MM.1S (cell line): Measurements from ENCODE around the gene IQCM.

Experiments
- DNase-seq: peaks from one replicate; pipeline ENCODE4 v3.0.0-alpha.2; 2015
- H2AFZ ChIP-seq: fragments of 300-600 bp; sonication (generic); 2 replicates; pipeline ENCODE4 v1.6.0; 2016; ENCODE audit warnings: antibody characterized with exemption, low read length
- H3F3A ChIP-seq: fragments of 300-600 bp; sonication (generic); 2 replicates; pipeline ENCODE4 v1.6.1; 2016; ENCODE audit warnings: mild to moderate bottlenecking, antibody characterized with exemption, low read length, moderate library complexity, mixed read lengths; ENCODE audit not compliant: insufficient read depth
- H3K27ac ChIP-seq: fragments of 300-600 bp; sonication (generic); 2 replicates; pipeline ENCODE4 v1.5.1; 2016; ENCODE audit warnings: mild to moderate bottlenecking, low read length
- H3K27me3 ChIP-seq: fragments of 300-600 bp; sonication (generic); replicated peaks from 2 replicates; pipeline ENCODE4 v1.6.0; 2016; ENCODE audit warnings: low read length; ENCODE audit not compliant: insufficient read depth
- H3K36me3 ChIP-seq: fragments of 300-600 bp; sonication (generic); replicated peaks from 2 replicates; pipeline ENCODE4 v1.6.1; 2016; ENCODE audit warnings: mild to moderate bottlenecking, low read length, mixed read lengths; ENCODE audit not compliant: insufficient read depth
- H3K4me1 ChIP-seq: fragments of 300-600 bp; sonication (generic); 2 replicates; pipeline ENCODE4 v1.6.1; 2016; ENCODE audit warnings: low read length, mixed read lengths
- H3K4me2 ChIP-seq: fragments of 300-600 bp; sonication (generic); 2 replicates; pipeline ENCODE4 v1.6.0; 2016; ENCODE audit warnings: low read depth, low read length
- H3K4me3 ChIP-seq: fragments of 300-600 bp; sonication (generic); 2 replicates; pipeline ENCODE4 v1.5.1; 2016; ENCODE audit warnings: low read length, mixed read lengths
- H3K79me2 ChIP-seq: fragments of 300-600 bp; sonication (generic); 2 replicates; pipeline ENCODE4 v1.6.1; 2016; ENCODE audit warnings: mixed run types, low read length, mixed read lengths
- H3K9ac ChIP-seq: fragments of 300-600 bp; sonication (generic); 2 replicates; pipeline ENCODE4 v1.6.1; 2016; ENCODE audit warnings: low read length, mixed read lengths
- H3K9me2 ChIP-seq: fragments of 300-600 bp; sonication (generic); replicated peaks from 2 replicates; pipeline ENCODE4 v1.6.1; 2016; ENCODE audit warnings: mild to moderate bottlenecking, low read length, mixed read lengths; ENCODE audit not compliant: insufficient read depth
- H3K9me3 ChIP-seq: fragments of 300-600 bp; sonication (generic); replicated peaks from 2 replicates; pipeline ENCODE4 v1.6.1; 2016; ENCODE audit warnings: mild to moderate bottlenecking, low read length, mixed read lengths; ENCODE audit not compliant: insufficient read depth
- H4K20me1 ChIP-seq: fragments of 300-600 bp; sonication (generic); 2 replicates; pipeline ENCODE4 v1.6.1; 2016; ENCODE audit warnings: mild to moderate bottlenecking, low read length, moderate library complexity, mixed read lengths; ENCODE audit not compliant: insufficient read depth
- EZH2 ChIP-seq: fragments of 300-600 bp; sonication (generic); optimal IDR thresholded peaks from 2 replicates; pipeline ENCODE3; 2017; ENCODE audit warnings: low read depth, mild to moderate bottlenecking, antibody characterized with exemption, low read length, mixed read lengths
- EZH2phosphoT487 ChIP-seq: fragments of 300-600 bp; sonication (generic); IDR thresholded peaks from 2 replicates; pipeline ENCODE4 v1.6.1; 2018; ENCODE audit warnings: antibody characterized with exemption, low read length
- TF ChIP-seq, protein P1 (sequence below): fragments of 300-600 bp; sonication (generic); IDR thresholded peaks from 2 replicates; pipeline ENCODE4 v1.5.1; 2016; ENCODE audit warnings: antibody characterized with exemption, low read length, mixed read lengths

Gene IQCM

GRCh38 chr4:149796381-149796780, 19.3 kb downstream of the IQCM start:
- H3K4me3 ChIP-seq, result no peak overlapping the region
- no peak overlapping the region for H2AFZ ChIP-seq
- H4K20me1 ChIP-seq, result no peaks in the 10 kb centered on the region
- no peaks in the 10 kb centered on the region for H3K36me3 ChIP-seq
- H3K79me2 ChIP-seq, result no peaks in the 10 kb centered on the region
- no peak for DNase-seq
- no peaks in the 10 kb centered on the region for H3K9me2 ChIP-seq
- H3K4me2 ChIP-seq, result no peak overlapping the region
- no peaks in the 10 kb centered on the region for H3K4me1 ChIP-seq
- no peak overlapping the region for H3K27ac ChIP-seq
- TF ChIP-seq EZH2phosphoT487, result no peak
- TF ChIP-seq, protein P1, sequence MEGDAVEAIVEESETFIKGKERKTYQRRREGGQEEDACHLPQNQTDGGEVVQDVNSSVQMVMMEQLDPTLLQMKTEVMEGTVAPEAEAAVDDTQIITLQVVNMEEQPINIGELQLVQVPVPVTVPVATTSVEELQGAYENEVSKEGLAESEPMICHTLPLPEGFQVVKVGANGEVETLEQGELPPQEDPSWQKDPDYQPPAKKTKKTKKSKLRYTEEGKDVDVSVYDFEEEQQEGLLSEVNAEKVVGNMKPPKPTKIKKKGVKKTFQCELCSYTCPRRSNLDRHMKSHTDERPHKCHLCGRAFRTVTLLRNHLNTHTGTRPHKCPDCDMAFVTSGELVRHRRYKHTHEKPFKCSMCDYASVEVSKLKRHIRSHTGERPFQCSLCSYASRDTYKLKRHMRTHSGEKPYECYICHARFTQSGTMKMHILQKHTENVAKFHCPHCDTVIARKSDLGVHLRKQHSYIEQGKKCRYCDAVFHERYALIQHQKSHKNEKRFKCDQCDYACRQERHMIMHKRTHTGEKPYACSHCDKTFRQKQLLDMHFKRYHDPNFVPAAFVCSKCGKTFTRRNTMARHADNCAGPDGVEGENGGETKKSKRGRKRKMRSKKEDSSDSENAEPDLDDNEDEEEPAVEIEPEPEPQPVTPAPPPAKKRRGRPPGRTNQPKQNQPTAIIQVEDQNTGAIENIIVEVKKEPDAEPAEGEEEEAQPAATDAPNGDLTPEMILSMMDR, result no peak
- no peak for TF ChIP-seq EZH2
- no peaks in the 10 kb centered on the region for H3K27me3 ChIP-seq
- no peaks in the 10 kb centered on the region for H3K9me3 ChIP-seq
- no peaks in the 10 kb centered on the region for H3F3A ChIP-seq
- no peak overlapping the region for H3K9ac ChIP-seq

DNA sequence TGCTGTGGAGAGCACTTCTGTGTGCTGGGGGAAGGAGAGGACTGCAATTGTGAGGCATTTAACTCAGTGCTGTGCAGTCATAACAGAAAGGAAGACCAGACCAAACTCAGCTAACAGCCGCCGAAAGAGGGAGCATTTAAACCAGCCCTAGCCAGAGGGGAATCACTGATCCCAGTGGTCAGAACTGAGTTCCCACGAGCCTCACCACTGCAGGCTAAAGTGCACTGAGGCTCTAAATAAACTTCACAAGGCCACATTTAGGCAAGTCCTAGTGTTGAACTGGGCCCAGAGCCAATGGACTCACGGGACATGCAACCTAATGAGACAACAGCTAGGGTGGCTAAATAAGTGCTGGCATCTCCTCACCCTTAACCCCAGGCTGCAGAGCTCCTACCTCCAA, 20.4 kb downstream of the IQCM start:
- TF ChIP-seq EZH2phosphoT487, result no peak
- TF ChIP-seq, protein P1, result no peak
- no peak for TF ChIP-seq EZH2
- Histone ChIP-seq H3K79me2 (no peaks in the 10 kb centered on the region), H3K4me2 (no peak overlapping the region), H4K20me1 (no peaks in the 10 kb centered on the region), H3K4me3 (no peak overlapping the region), H3K4me1 (no peaks in the 10 kb centered on the region), H3F3A (no peaks in the 10 kb centered on the region), H3K9ac (no peak overlapping the region), H3K36me3 (no peaks in the 10 kb centered on the region), H3K9me2 (no peaks in the 10 kb centered on the region), H3K27ac (no peak overlapping the region), H2AFZ (no peak overlapping the region), H3K9me3 (no peaks in the 10 kb centered on the region), H3K27me3 (no peaks in the 10 kb centered on the region)
- DNase-seq, result no peak

DNA sequence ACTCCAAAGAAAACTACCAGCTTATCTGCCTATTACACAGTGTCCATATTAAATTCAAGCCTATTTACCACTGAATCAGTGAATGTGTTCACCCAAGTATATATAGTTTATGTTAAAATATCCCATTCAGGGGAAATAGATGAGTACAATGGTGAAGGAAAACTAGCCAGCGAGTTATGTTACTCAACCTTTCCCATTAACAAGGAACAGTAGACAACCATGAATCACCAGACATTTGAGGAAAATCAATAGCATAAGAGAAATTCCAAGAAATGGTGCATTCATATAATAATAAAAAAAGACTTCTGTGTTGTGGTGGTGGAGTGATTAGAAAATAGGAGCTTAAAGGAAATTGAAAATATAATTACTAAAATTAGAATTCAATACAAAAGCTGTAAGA, 21.3 kb downstream of the IQCM start:
- no peak for TF ChIP-seq EZH2
- TF ChIP-seq EZH2phosphoT487, result no peak
- TF ChIP-seq, protein P1, result no peak
- no peaks in the 10 kb centered on the region for H3K79me2 ChIP-seq
- H3F3A ChIP-seq, result no peaks in the 10 kb centered on the region
- H3K4me1 ChIP-seq, result no peaks in the 10 kb centered on the region
- H3K9me3 ChIP-seq, result no peaks in the 10 kb centered on the region
- H3K36me3 ChIP-seq, result no peaks in the 10 kb centered on the region
- no peaks in the 10 kb centered on the region for H4K20me1 ChIP-seq
- H3K27me3 ChIP-seq, result no peaks in the 10 kb centered on the region
- no peak overlapping the region for H3K9ac ChIP-seq
- DNase-seq, result no peak
- H3K9me2 ChIP-seq, result no peaks in the 10 kb centered on the region
- no peak overlapping the region for H2AFZ ChIP-seq
- H3K4me2 ChIP-seq, result no peak overlapping the region
- H3K27ac ChIP-seq, result no peak overlapping the region
- H3K4me3 ChIP-seq, result no peak overlapping the region
